Measurements from ENCODE around the gene PATZ1. TPM values are rescaled to one million over a fixed set of nuclear protein-coding genes. Genes with fewer than 3 reads are reported as not detected.

Gene PATZ1
- total and polyA plus RNA-seq, 2 experiments from 2014 or later: 23.8 to 25.1 TPM

GRCh38 chr22:31344578-31345330 is 1.4 kb downstream of the PATZ1 start:
- WGBS (ENCODE audit: low lambda C conversion rate, missing lambda C conversion rate): 55% methylated on average over 32 of the region's 35 CpGs
- peak; percentile 58 for DNase-seq (ENCODE audit: low spot score)
- Histone ChIP-seq H3K36me3 (replicated peaks; ENCODE audit: insufficient read depth, low read depth) (no peaks in the 10 kb centered on the region), H3K4me1 (ENCODE audit: insufficient read depth) (peaks cover 58% of the 10 kb centered on the region), H3K9me3 (ENCODE audit: low read depth) (no peaks in the 10 kb centered on the region), H3K27ac (peak overlapping the region; percentile 84), H2AFZ (peak overlapping the region; percentile 26), H3K9me2 (replicated peaks; ENCODE audit: insufficient read depth) (no peaks in the 10 kb centered on the region), H3K79me2 (peaks cover 72% of the 10 kb centered on the region), H4K20me1 (ENCODE audit: insufficient read depth, poor library complexity, severe bottlenecking) (peaks cover 51% of the 10 kb centered on the region), H3K27me3 (no peaks in the 10 kb centered on the region), H3K4me3 (peak overlapping the region; percentile 70), H3K4me2 (peak overlapping the region; percentile 100)
- TF ChIP-seq EZH2 (IDR thresholded peaks at IDR 0.05; ENCODE audit: borderline replicate concordance): no peak
- TF ChIP-seq EZH2phosphoT487 (IDR thresholded peaks at IDR 0.05; ENCODE audit: low read depth, severe bottlenecking, unreplicated experiment): no peak

- 81% methylated on average over 12 of the region's 12 CpGs for WGBS (ENCODE audit: low lambda C conversion rate, missing lambda C conversion rate)
- H3K27me3 ChIP-seq: no peaks in the 10 kb centered on the region
- no peak overlapping the region for H2AFZ ChIP-seq
- DNase-seq (ENCODE audit: low spot score): no peak
- TF ChIP-seq EZH2phosphoT487 (IDR thresholded peaks at IDR 0.05; ENCODE audit: low read depth, severe bottlenecking, unreplicated experiment): no peak
- no peak for TF ChIP-seq CTCF (IDR thresholded peaks at IDR 0.05; ENCODE audit: poor library complexity)
- TF ChIP-seq EZH2 (IDR thresholded peaks at IDR 0.05; ENCODE audit: borderline replicate concordance): no peak
- H3K4me1 ChIP-seq (ENCODE audit: insufficient read depth): peaks cover 63% of the 10 kb centered on the region
- peaks cover 52% of the 10 kb centered on the region for H4K20me1 ChIP-seq (ENCODE audit: insufficient read depth, poor library complexity, severe bottlenecking)
- no peaks in the 10 kb centered on the region for H3K36me3 ChIP-seq (replicated peaks; ENCODE audit: insufficient read depth, low read depth)
- peak overlapping the region; percentile 14 for H3K4me3 ChIP-seq
- H3K79me2 ChIP-seq: peaks cover 75% of the 10 kb centered on the region
- peak overlapping the region; percentile 100 for H3K4me2 ChIP-seq
- no peaks in the 10 kb centered on the region for H3K9me3 ChIP-seq (ENCODE audit: low read depth)
- peak overlapping the region; percentile 84 for H3K27ac ChIP-seq
- no peaks in the 10 kb centered on the region for H3K9me2 ChIP-seq (replicated peaks; ENCODE audit: insufficient read depth)
These were observed 1.9 kb downstream of the PATZ1 start for GRCh38 chr22:31344256-31344577.

GRCh38 chr22:31343235-31344191 is 2.6 kb downstream of the PATZ1 start:
- TF ChIP-seq CTCF (IDR thresholded peaks at IDR 0.05; ENCODE audit: poor library complexity) (no peak), EZH2 (IDR thresholded peaks at IDR 0.05; ENCODE audit: borderline replicate concordance) (no peak), EZH2phosphoT487 (IDR thresholded peaks at IDR 0.05; ENCODE audit: low read depth, severe bottlenecking, unreplicated experiment) (no peak)
- peak overlapping the region; percentile 14 for H3K4me3 ChIP-seq
- H3K4me2 ChIP-seq: peak overlapping the region; percentile 100
- 6% methylated on average over 18 of the region's 18 CpGs for WGBS (ENCODE audit: low lambda C conversion rate, missing lambda C conversion rate)
- no peak overlapping the region for H2AFZ ChIP-seq
- peak overlapping the region; percentile 84 for H3K27ac ChIP-seq
- peaks cover 55% of the 10 kb centered on the region for H4K20me1 ChIP-seq (ENCODE audit: insufficient read depth, poor library complexity, severe bottlenecking)
- H3K36me3 ChIP-seq (replicated peaks; ENCODE audit: insufficient read depth, low read depth): no peaks in the 10 kb centered on the region
- H3K27me3 ChIP-seq: no peaks in the 10 kb centered on the region
- H3K9me2 ChIP-seq (replicated peaks; ENCODE audit: insufficient read depth): no peaks in the 10 kb centered on the region
- no peaks in the 10 kb centered on the region for H3K9me3 ChIP-seq (ENCODE audit: low read depth)
- peaks cover 71% of the 10 kb centered on the region for H3K4me1 ChIP-seq (ENCODE audit: insufficient read depth)
- peak; percentile 80 for DNase-seq (ENCODE audit: low spot score)
- H3K79me2 ChIP-seq: peaks cover 77% of the 10 kb centered on the region
